GM23248 (cell line): Measurements from ENCODE around the gene KRTAP1-1.

Experiments used
- EZH2 ChIP-seq: fragments of 200-600 bp; sonication (generic); IDR thresholded peaks from 2 replicates; pipeline ENCODE4 v1.6.1; 2018; ENCODE audit warnings: antibody characterized with exemption, mild to moderate bottlenecking; ENCODE audit not compliant: insufficient read depth, poor library complexity, severe bottlenecking
- EZH2phosphoT487 ChIP-seq: fragments of 200-600 bp; sonication (generic); IDR thresholded peaks from 2 replicates; pipeline ENCODE4 v1.6.1; 2018; ENCODE audit warnings: antibody characterized with exemption, moderate library complexity, mild to moderate bottlenecking, low read depth; ENCODE audit not compliant: insufficient read depth

DNA sequence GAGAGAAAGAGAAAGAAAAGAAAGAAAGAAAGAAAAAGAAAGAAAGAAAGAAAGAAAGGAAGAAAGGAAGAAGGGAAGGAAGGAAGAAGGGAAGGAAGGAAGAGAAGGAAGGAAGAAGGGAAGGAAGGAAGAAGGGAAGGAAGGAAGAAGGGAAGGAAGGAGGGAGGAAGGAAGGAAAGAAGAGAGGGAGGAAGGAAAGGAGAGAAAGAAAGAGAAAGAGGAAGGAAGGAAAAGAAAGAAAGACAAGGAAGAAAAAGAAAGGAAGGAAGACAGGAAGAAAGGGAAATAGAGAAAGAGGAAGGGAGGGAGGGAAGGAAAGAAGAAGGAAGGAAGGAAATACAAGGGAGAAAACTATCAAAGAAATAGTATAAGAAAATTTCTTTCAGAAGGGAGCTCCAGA lies 35.5 kb upstream of the KRTAP1-1 start:
- TF ChIP-seq EZH2 (no peak), EZH2phosphoT487 (no peak)
